ENCODE data around the gene MX1. TPM values are rescaled to one million over a fixed set of nuclear protein-coding genes. Genes with fewer than 3 reads are reported as not detected.
A peak's percentile ranks its signal among the peaks of the same experiment; 100 is the strongest.

The MX1 gene
- total RNA-seq, 4 donors from 2014 or later: 20.2 to 40.3 (median 31.5) TPM

DNA sequence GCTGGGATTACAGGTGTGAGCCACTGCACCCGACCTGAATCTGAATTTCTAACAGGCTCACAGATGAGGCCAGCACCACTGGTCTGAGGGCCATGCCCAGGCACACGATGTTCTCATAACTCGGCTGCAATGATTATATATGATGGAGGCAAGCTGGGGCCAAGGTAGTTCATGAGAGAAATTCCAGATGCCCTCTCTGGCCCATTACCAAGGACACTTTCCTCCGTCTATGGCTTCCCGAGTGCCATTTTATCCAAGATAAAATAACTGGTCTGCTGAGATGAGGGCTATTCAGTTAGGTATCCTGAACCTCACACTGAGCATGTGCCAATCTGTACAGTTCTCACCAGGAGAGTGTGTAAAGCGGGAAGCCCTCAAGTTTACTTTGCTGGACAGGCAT is 65.4 kb downstream of the MX1 start:
- H3K4me1 ChIP-seq: no peaks in the 10 kb centered on the region
- H3K9me3 ChIP-seq: no peaks in the 10 kb centered on the region
- 74% methylated on average over 4 of the region's 6 CpGs; no CpG with 5 or more reads in 1 of the 2 donors for WGBS, 2 donors (ENCODE audit: low coverage in 1 of 2)
- H3K27ac ChIP-seq: no peak overlapping the region
- no peak overlapping the region for H3K4me3 ChIP-seq
- H3K27me3 ChIP-seq: peaks cover 34% of the 10 kb centered on the region
- TF ChIP-seq POLR2A (IDR thresholded peaks at IDR 0.05) (no peak), POLR2AphosphoS5 (IDR thresholded peaks at IDR 0.05) (peak; percentile 8)
- H3K36me3 ChIP-seq: no peaks in the 10 kb centered on the region
- no peak for ATAC-seq

DNA sequence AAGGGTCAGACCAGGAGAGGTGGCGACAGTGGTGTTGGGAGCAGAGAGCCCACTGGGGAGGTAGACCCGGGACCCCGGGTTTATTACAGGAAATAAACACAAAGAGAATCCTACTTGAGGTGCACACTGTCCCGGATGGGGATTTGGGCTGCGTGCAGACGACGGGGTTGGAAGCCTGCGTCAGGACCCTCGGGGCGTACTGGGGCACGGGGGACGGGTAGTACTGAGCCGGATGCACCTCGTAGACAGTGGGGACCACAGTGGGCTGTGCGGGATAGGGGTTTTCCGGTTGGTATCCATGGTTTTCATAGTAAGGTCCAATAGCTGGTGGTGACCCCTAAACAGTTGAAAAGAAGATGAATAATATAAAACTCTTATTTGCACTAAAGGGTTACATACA is 68.2 kb downstream of the MX1 start:
- H3K27me3 ChIP-seq: peaks cover 30% of the 10 kb centered on the region
- ATAC-seq: no peak
- no peaks in the 10 kb centered on the region for H3K4me1 ChIP-seq
- TF ChIP-seq POLR2A (IDR thresholded peaks at IDR 0.05): no peak
- TF ChIP-seq, protein P1, sequence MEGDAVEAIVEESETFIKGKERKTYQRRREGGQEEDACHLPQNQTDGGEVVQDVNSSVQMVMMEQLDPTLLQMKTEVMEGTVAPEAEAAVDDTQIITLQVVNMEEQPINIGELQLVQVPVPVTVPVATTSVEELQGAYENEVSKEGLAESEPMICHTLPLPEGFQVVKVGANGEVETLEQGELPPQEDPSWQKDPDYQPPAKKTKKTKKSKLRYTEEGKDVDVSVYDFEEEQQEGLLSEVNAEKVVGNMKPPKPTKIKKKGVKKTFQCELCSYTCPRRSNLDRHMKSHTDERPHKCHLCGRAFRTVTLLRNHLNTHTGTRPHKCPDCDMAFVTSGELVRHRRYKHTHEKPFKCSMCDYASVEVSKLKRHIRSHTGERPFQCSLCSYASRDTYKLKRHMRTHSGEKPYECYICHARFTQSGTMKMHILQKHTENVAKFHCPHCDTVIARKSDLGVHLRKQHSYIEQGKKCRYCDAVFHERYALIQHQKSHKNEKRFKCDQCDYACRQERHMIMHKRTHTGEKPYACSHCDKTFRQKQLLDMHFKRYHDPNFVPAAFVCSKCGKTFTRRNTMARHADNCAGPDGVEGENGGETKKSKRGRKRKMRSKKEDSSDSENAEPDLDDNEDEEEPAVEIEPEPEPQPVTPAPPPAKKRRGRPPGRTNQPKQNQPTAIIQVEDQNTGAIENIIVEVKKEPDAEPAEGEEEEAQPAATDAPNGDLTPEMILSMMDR (IDR thresholded peaks at IDR 0.05): no peak
- no peak for TF ChIP-seq EP300 (IDR thresholded peaks at IDR 0.05)
- no peak for TF ChIP-seq POLR2AphosphoS5 (IDR thresholded peaks at IDR 0.05)
- H3K27ac ChIP-seq: no peak overlapping the region
- H3K4me3 ChIP-seq: no peak overlapping the region
- 93 to 94% methylated on average over 6 to 16 of the region's 16 CpGs for WGBS, 2 donors (ENCODE audit: low coverage in 1 of 2)
- H3K9me3 ChIP-seq: no peaks in the 10 kb centered on the region
- no peaks in the 10 kb centered on the region for H3K36me3 ChIP-seq

DNA sequence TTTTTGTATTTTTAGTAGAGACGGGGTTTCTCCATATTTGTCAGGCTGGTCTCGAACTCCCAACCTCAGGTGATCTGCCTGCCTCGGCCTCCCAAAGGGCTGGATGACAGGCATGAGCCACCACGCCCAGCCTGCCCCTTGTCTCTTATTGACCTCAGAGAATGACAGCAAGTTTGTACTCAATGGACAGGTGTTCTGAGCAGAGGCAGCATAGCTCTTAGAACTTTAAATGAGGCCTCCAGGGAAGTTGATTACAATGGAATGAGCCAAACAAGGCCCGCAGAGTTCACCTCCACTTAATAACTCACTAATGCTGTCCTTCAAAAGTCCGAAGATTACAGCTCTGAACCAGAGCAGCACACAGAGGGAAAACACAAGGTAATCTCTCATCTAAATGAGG is 71.0 kb downstream of the MX1 start:
- 76% methylated on average over 3 of the region's 6 CpGs; no CpG with 5 or more reads in 1 of the 2 donors for WGBS, 2 donors (ENCODE audit: low coverage in 1 of 2)
- H3K27ac ChIP-seq: no peak overlapping the region

DNA sequence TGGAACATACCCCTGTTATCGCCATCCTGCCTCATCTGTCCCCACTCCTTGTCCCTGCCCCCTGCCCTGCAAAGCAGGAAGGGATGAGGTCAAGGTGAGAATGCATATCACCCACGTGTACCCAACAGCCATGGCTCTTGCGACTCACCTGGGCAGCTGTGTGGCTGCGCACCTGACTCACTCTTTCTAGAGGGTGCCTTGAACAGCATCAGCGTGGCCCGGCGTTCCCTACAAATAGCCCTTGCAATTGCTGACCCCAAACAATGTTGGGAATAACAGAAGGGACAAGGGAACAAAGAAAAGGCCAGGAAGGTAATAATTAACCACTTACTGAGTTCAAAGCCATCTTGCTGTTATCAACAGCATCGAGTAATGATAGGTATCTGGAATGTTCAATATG is 71.7 kb downstream of the MX1 start:
- no peak for TF ChIP-seq EP300 (IDR thresholded peaks at IDR 0.05)
- no peak for ATAC-seq
- H3K36me3 ChIP-seq: no peaks in the 10 kb centered on the region
- no peak overlapping the region for H3K27ac ChIP-seq
- H3K4me3 ChIP-seq: no peak overlapping the region
- no peaks in the 10 kb centered on the region for H3K4me1 ChIP-seq
- WGBS, 2 donors (ENCODE audit: low coverage in 1 of 2): 87 to 100% methylated on average over 1 of the region's 8 CpGs
- peaks cover 28% of the 10 kb centered on the region for H3K27me3 ChIP-seq
- H3K9me3 ChIP-seq: no peaks in the 10 kb centered on the region

More for the DNA sequence above, 71.0 kb downstream of the MX1 start:
- H3K4me3 ChIP-seq: no peak overlapping the region
- ATAC-seq: no peak
- H3K9me3 ChIP-seq: no peaks in the 10 kb centered on the region
- no peaks in the 10 kb centered on the region for H3K36me3 ChIP-seq
- H3K4me1 ChIP-seq: no peaks in the 10 kb centered on the region
- peaks cover 31% of the 10 kb centered on the region for H3K27me3 ChIP-seq
- TF ChIP-seq, protein P1 (IDR thresholded peaks at IDR 0.05): no peak
- TF ChIP-seq POLR2A (IDR thresholded peaks at IDR 0.05) (no peak), POLR2AphosphoS5 (IDR thresholded peaks at IDR 0.05) (no peak), EP300 (IDR thresholded peaks at IDR 0.05) (no peak)

DNA sequence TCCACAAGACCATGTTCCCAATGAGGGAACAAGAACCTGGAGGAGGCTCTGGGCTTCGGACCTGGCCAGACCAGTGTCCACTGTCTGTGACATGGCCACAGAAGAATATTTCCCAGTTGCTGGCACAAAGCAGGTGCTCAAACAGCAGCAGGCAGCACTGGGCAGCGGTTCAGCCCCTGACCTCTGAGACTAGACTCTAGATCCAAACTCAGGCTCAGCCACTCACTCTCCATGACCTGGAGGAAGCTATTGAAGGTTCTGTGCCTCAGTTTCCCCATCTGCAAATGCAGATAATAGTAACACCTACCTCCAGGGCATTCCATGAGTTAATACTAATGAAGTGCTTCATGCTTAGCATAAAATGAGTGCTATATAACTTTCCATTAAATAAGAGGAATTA is 73.9 kb downstream of the MX1 start:
- Histone ChIP-seq H3K36me3 (no peaks in the 10 kb centered on the region), H3K9me3 (no peaks in the 10 kb centered on the region), H3K4me1 (no peaks in the 10 kb centered on the region), H3K27me3 (peaks cover 20% of the 10 kb centered on the region), H3K27ac (no peak overlapping the region), H3K4me3 (no peak overlapping the region)
- no peak for ATAC-seq
- WGBS, 2 donors (ENCODE audit: low coverage in 1 of 2): 60% methylated on average over 1 of the region's 2 CpGs; no CpG with 5 or more reads in 1 of the 2 donors
- TF ChIP-seq POLR2AphosphoS5 (IDR thresholded peaks at IDR 0.05): no peak
- no peak for TF ChIP-seq POLR2A (IDR thresholded peaks at IDR 0.05)

DNA sequence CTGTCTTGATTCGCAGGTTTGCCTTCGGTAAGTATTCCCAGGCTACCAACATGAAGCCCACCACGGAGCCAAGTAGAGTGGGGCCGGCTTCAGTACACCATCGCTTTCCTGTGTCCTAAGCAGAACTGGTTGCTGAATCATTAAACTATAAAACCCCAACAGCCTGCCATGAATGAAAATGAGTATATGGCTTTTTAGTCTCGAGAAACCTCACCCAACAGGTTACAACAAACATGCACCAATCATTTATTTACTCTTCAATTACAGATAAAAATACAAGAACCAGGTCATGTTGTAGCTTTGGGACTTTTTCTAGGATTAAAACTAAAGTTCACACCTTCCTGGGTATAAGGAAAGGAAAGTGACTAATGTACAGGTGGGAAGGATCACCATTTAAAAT is 74.3 kb downstream of the MX1 start:
- H3K27me3 ChIP-seq: peaks cover 23% of the 10 kb centered on the region
- TF ChIP-seq POLR2A (IDR thresholded peaks at IDR 0.05): no peak
- TF ChIP-seq, protein P1 (IDR thresholded peaks at IDR 0.05): no peak
- no peak for TF ChIP-seq POLR2AphosphoS5 (IDR thresholded peaks at IDR 0.05)
- no peak for TF ChIP-seq EP300 (IDR thresholded peaks at IDR 0.05)
- no peak overlapping the region for H3K27ac ChIP-seq
- H3K4me1 ChIP-seq: no peaks in the 10 kb centered on the region
- no peak overlapping the region for H3K4me3 ChIP-seq
- H3K36me3 ChIP-seq: no peaks in the 10 kb centered on the region
- 78 to 79% methylated on average over 6 of the region's 6 CpGs for whole genome bisulfite sequencing, 2 donors (ENCODE audit: low coverage in 1 of 2)
- ATAC-seq: no peak
- no peaks in the 10 kb centered on the region for H3K9me3 ChIP-seq
